KMS-11 (cell line): ENCODE results near the gene PTCD2.

Experiments
- H2AFZ ChIP-seq: fragments of 200-600 bp; sonication (generic); 2 replicates; pipeline ENCODE4 v1.6.1; 2016; ENCODE audit warnings: antibody characterized with exemption, mixed run types, low read depth
- H3K27ac ChIP-seq: fragments of 200-600 bp; sonication (generic); 2 replicates; pipeline ENCODE4 v1.6.1; 2016; ENCODE audit warnings: mild to moderate bottlenecking, mixed run types
- H3K27me3 ChIP-seq: fragments of 200-600 bp; sonication (generic); 2 replicates; pipeline ENCODE4 v1.6.1; 2017; ENCODE audit warnings: mild to moderate bottlenecking, low read depth, mixed run types, moderate library complexity; ENCODE audit not compliant: insufficient read depth
- H3K36me3 ChIP-seq: fragments of 200-600 bp; sonication (generic); 2 replicates; pipeline ENCODE4 v1.6.1; 2017; ENCODE audit warnings: mild to moderate bottlenecking, mixed run types; ENCODE audit not compliant: insufficient read depth
- H3K4me1 ChIP-seq: fragments of 200-600 bp; sonication (generic); 2 replicates; pipeline ENCODE4 v1.6.1; 2016; ENCODE audit warnings: mild to moderate bottlenecking, low read depth, mixed run types; ENCODE audit not compliant: poor library complexity, severe bottlenecking
- H3K4me2 ChIP-seq: fragments of 200-600 bp; sonication (generic); 2 replicates; pipeline ENCODE4 v1.7.0; 2016; ENCODE audit warnings: mild to moderate bottlenecking, mixed run types
- H3K4me3 ChIP-seq: fragments of 200-600 bp; sonication (generic); IDR thresholded peaks from 2 replicates; pipeline ENCODE4 v1.6.1; 2017; ENCODE audit warnings: low read depth, low read length, mixed read lengths; ENCODE audit not compliant: insufficient read depth
- H3K79me2 ChIP-seq: fragments of 200-600 bp; sonication (generic); 2 replicates; pipeline ENCODE4 v1.6.1; 2016; ENCODE audit warnings: low read depth, mixed run types; ENCODE audit not compliant: insufficient read depth
- H3K9ac ChIP-seq: fragments of 200-600 bp; sonication (generic); 2 replicates; pipeline ENCODE4 v1.6.1; 2016; ENCODE audit warnings: mild to moderate bottlenecking, mixed run types
- H4K20me1 ChIP-seq: fragments of 200-600 bp; sonication (generic); 2 replicates; pipeline ENCODE4 v1.6.1; 2016; ENCODE audit warnings: mild to moderate bottlenecking, mixed run types; ENCODE audit not compliant: insufficient read depth
- TF ChIP-seq, protein P1 (sequence below): fragments of 200-600 bp; sonication (generic); conservative IDR thresholded peaks from 2 replicates; pipeline ENCODE4 v1.6.1; 2017; ENCODE audit warnings: low read depth, mild to moderate bottlenecking, antibody characterized with exemption, low read length, moderate library complexity, mixed read lengths

Gene PTCD2

DNA sequence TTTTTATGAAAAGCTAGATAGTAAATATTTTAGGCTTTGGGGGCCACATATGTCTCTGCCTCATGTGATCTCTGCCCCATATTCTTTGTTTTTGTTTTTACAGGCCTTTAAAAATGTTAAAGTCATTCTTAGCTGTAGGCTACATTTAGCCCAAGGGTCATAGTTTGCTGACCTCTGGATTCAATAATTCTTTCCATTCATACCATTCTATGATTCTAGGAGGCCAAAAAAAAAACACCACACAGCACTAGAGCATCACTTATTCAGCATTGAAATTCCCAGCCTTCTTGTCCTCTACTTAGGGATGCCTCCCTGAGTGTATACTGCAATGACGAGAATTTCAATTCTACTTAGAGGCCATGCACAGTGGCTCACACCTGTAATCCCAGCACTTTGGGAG, 17.0 kb downstream of the PTCD2 start:
- H3K27me3 ChIP-seq = no peaks in the 10 kb centered on the region
- H3K9ac ChIP-seq = no peak overlapping the region
- H2AFZ ChIP-seq = no peak overlapping the region
- H3K36me3 ChIP-seq = no peaks in the 10 kb centered on the region
- H3K4me1 ChIP-seq = no peaks in the 10 kb centered on the region
- H3K4me2 ChIP-seq = no peak overlapping the region
- no peaks in the 10 kb centered on the region for H3K79me2 ChIP-seq
- TF ChIP-seq, protein P1, sequence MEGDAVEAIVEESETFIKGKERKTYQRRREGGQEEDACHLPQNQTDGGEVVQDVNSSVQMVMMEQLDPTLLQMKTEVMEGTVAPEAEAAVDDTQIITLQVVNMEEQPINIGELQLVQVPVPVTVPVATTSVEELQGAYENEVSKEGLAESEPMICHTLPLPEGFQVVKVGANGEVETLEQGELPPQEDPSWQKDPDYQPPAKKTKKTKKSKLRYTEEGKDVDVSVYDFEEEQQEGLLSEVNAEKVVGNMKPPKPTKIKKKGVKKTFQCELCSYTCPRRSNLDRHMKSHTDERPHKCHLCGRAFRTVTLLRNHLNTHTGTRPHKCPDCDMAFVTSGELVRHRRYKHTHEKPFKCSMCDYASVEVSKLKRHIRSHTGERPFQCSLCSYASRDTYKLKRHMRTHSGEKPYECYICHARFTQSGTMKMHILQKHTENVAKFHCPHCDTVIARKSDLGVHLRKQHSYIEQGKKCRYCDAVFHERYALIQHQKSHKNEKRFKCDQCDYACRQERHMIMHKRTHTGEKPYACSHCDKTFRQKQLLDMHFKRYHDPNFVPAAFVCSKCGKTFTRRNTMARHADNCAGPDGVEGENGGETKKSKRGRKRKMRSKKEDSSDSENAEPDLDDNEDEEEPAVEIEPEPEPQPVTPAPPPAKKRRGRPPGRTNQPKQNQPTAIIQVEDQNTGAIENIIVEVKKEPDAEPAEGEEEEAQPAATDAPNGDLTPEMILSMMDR = no peak
- H4K20me1 ChIP-seq = no peaks in the 10 kb centered on the region
- no peak overlapping the region for H3K4me3 ChIP-seq
- no peak overlapping the region for H3K27ac ChIP-seq

DNA sequence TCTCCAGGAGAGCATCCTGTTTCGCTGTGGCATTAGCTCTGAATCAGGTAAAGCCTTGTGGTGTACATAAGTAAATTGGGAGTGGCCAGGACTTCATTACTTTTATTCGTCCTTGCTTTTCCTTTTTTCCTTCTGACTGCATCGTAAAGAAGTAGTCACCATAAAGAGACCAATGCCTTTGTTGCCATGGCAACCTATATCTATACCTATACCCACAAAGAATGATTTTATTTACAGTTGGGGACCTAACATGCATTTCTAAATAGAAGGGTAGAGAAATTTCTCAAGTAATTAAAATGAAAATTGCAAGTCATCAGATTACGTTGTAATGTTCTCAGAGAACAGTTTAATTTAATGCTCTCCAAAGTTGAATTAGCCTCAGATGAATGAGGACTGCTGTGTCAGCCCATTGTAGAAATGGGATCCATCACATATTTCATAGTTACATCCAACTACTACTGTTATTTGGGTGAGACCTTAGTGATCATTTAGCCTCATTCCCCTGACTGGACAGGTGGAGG, 18.6 kb downstream of the PTCD2 start:
- no peak overlapping the region for H3K4me2 ChIP-seq
- H3K27me3 ChIP-seq = no peaks in the 10 kb centered on the region
- no peak overlapping the region for H3K27ac ChIP-seq
- no peaks in the 10 kb centered on the region for H3K36me3 ChIP-seq
- H3K79me2 ChIP-seq = no peaks in the 10 kb centered on the region
- H3K9ac ChIP-seq = no peak overlapping the region
- H2AFZ ChIP-seq = no peak overlapping the region
- no peaks in the 10 kb centered on the region for H4K20me1 ChIP-seq
- H3K4me1 ChIP-seq = no peaks in the 10 kb centered on the region
- no peak overlapping the region for H3K4me3 ChIP-seq
- TF ChIP-seq, protein P1 = no peak

DNA sequence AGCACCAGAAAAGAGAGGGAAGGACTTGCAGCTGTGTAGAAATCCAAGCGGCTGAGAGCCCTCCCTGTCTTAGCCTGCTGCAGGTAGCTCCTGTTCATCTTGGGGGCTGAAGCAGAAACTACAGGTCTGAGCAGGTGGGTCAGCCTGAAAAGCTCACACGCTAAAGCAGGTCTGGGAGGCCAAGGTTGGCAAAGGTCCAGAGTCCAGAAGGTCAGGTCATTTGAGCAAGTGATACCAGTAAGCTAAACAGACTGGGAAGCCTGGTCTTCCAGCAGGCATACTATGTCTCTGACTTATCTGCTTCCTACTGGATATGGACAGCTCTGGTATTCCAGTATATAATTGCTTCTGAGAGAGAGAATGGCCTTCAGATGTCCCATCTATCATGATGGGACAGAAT, 26.2 kb downstream of the PTCD2 start:
- Histone ChIP-seq H2AFZ (no peak overlapping the region), H3K27ac (no peak overlapping the region), H3K4me2 (no peak overlapping the region), H3K79me2 (no peaks in the 10 kb centered on the region), H3K4me1 (no peaks in the 10 kb centered on the region), H3K4me3 (no peak overlapping the region), H4K20me1 (no peaks in the 10 kb centered on the region), H3K36me3 (no peaks in the 10 kb centered on the region), H3K9ac (no peak overlapping the region), H3K27me3 (no peaks in the 10 kb centered on the region)
- TF ChIP-seq, protein P1 = no peak

DNA sequence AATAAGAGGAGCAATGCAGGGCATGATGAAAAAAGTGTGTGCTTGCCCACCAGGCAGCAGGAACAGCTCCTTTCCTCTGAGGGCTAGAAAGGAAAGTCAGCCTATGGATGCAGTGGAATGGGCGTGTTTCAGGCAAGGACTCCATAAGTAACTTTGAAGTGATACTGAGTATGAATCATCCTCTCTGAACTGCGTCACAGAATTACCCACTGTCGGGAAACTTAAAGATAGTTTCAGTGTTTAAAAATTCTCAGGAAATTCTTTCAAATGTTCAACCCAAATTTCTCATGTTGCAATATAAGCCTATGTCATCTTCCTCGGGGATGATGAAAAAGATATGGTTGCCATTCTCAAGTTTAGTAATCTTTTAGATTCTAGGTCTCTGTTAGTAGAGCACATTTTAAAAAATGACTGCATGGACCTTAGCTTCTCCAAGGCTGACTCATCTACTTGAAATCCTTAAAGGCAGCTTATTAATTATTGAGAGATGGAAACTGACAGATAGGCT, 27.7 kb downstream of the PTCD2 start:
- no peaks in the 10 kb centered on the region for H3K36me3 ChIP-seq
- H3K27ac ChIP-seq = no peak overlapping the region
- TF ChIP-seq, protein P1 = no peak
- H3K4me1 ChIP-seq = no peaks in the 10 kb centered on the region
- no peaks in the 10 kb centered on the region for H4K20me1 ChIP-seq
- no peak overlapping the region for H3K4me3 ChIP-seq
- H2AFZ ChIP-seq = no peak overlapping the region
- H3K4me2 ChIP-seq = no peak overlapping the region
- no peaks in the 10 kb centered on the region for H3K27me3 ChIP-seq
- no peaks in the 10 kb centered on the region for H3K79me2 ChIP-seq
- H3K9ac ChIP-seq = no peak overlapping the region
